GM19099 (cell line): ENCODE results near the gene SH3GL1.
A peak's percentile ranks its signal among the peaks of the same experiment; 100 is the strongest.

Experiments used
- POLR2A ChIP-seq: IDR thresholded peaks from 3 replicates; pipeline ENCODE4 v1.6.1; 2011; ENCODE audit warnings: low read depth; ENCODE audit not compliant: insufficient read length; ENCODE audit errors: extremely low read depth

The SH3GL1 gene

DNA sequence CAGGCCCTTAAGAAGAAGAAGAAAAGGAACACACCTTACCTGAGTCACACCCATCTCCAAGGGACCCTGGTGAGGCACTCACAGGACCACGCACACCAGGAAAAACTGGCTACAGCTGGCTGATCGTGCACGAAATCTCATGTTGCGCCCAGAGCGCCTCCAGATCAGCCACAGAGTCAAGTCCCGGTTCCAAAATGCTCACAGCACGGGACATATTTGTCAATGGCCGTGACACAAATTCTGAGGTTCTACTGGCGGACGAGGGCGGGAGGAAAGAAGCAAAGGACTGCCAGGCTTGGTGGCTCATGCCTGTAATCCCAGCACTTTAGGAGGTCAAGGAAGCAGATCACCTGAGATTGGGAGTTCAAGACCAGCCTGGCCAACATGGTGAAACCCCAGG, 21.5 kb downstream of the SH3GL1 start:
- no peak for TF ChIP-seq POLR2A

DNA sequence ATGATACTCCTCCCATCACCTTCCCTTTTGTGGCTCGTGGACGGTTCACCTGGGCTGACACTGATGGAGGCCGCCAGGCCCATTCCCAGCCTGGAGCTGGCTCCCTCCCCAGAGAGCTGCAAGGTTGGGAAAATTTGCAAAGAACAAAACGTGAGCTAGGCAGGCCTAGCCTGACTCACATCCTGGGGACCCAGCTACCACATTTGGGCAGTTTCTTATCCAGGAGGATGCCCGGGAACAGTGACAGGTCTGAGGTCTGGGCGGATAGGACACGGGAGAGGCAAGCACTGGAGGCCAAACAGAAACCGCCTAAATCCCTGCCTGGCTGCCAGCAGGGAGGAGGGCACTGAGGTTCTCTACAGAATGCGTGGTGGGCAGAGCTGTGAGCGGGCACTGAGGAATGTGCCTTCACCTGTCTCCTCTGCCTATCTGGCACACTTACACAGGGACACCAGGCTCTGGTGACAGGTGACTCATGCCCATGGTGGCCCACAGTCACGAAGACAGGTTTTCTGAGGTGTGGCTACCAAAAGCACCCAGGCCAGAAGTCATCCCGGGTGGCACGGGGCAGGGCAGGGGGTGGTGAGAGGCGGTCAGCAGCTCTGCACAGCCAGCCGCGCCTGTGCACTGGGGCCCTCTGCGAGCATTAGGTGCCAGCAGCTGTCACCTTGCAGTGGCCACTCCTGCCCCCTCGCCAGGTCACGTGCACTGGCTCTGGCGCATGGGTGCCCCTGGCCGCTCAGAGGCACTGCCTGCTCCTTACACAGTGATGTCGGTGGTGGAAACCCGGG, 23.2 kb downstream of the SH3GL1 start:
- no peak for TF ChIP-seq POLR2A

DNA sequence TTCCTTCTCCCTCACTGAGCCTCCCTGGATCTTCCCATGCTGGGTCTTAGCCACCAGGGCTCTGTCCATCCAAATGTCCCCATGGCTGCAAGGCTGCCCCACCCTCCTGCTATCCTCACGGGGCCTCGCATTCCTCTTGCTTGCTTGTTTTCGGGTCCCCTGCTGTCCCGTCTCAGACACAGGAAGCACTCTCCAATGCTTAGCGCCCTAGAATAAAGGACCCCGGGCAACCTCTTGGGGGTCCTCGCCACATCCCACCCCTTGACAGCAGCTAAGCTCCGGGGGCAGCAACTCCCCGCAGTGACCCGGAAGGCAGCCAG, 23.7 kb downstream of the SH3GL1 start:
- TF ChIP-seq POLR2A, result no peak

DNA sequence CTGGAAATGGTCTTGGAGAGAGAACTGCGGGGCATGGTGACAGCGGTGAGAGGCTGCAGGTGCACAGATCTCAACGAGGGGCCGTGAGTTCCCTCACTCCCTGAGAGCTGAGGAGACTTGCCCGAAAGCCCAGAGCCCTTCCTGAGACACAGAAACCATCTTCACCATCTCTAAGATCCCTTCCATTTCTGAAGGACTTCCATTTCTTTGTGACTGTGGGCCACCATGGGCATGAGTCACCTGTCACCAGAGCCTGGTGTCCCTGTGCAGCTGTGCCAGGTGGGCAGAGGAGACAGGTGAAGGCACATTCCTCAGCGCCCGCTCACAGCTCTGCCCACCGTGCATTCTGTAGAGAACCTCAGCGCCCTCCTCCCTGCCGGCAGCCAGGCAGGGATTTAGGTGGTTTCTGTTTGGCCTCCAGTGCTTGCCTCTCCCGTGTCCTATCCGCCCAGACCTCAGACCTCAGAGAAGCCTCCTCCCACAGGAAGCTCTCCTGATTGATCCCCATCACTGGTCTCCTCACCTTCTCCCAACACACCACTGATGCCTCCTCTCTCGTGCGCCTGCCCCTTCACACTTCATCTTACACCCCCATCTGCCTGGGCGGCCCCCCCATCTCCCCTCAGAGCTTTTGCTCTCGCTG, 24.2 kb downstream of the SH3GL1 start:
- TF ChIP-seq POLR2A, result peak; percentile 31

DNA sequence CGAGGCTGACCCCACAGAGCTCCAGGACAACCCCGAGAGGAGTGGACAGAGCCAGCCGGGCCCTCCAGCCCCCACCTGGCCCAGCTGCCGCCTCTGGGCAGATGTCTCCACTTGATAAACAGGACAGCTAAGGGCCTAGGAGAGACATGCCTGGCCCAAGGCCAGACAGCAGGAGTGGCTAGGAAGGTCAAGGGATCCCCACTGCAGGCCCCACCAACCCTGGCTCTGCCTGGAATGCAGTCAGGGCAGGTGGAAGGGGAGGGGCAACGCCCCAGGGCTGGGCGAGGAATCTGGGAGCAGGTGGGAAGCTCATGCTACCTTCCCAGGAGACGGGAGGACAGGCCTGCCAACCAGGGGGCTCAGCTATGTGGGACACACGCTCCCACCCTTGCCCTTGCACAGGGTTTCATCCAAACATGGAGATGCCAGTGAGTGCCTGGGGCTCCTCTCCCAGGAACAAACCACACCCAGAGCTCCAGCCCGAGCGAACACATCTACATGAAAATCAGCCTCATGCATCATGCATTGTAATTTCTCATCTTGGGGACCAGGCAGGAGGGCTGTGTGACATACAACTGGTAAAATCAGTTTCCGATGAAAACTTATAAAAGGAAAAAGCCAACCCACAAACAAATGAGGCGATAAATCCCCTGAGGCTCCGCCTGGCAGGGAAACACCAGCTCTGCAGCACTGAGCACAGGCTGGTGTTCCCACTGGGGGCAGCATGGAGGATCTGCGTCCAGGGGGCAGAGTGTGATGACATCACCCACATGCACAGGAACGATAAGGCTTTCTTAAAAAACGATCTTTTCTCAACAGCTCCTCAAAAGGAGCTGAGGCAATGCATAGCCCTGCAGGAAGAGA, 25.0 kb downstream of the SH3GL1 start:
- TF ChIP-seq POLR2A, result peak; percentile 44

- no peak for TF ChIP-seq POLR2A
Measured at GRCh38 chr19:4374498-4375163, 25.7 kb downstream of the SH3GL1 start.

- no peak for TF ChIP-seq POLR2A
Measured at GRCh38 chr19:4373601-4374497, 26.5 kb downstream of the SH3GL1 start.

DNA sequence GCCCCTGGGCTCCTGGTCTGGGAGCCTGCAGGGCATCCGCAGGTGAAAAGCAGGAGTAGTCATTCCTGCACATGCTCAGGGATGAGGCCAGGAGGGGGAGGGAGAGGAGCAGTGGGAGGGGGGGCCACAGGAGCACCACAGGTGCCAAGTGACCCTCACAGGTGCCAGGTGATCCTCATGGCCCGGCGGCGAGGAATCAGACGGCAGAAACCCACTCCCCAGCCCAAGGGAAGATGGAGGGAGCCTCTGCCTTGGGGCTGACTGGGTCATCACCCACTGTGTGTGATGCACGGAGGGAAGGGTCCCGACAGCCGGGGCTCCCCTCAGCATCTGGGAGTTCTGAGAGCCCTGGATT, 27.4 kb downstream of the SH3GL1 start:
- TF ChIP-seq POLR2A, result no peak

GRCh38 chr19:4372165-4373012, 28.0 kb downstream of the SH3GL1 start:
- TF ChIP-seq POLR2A, result no peak

DNA sequence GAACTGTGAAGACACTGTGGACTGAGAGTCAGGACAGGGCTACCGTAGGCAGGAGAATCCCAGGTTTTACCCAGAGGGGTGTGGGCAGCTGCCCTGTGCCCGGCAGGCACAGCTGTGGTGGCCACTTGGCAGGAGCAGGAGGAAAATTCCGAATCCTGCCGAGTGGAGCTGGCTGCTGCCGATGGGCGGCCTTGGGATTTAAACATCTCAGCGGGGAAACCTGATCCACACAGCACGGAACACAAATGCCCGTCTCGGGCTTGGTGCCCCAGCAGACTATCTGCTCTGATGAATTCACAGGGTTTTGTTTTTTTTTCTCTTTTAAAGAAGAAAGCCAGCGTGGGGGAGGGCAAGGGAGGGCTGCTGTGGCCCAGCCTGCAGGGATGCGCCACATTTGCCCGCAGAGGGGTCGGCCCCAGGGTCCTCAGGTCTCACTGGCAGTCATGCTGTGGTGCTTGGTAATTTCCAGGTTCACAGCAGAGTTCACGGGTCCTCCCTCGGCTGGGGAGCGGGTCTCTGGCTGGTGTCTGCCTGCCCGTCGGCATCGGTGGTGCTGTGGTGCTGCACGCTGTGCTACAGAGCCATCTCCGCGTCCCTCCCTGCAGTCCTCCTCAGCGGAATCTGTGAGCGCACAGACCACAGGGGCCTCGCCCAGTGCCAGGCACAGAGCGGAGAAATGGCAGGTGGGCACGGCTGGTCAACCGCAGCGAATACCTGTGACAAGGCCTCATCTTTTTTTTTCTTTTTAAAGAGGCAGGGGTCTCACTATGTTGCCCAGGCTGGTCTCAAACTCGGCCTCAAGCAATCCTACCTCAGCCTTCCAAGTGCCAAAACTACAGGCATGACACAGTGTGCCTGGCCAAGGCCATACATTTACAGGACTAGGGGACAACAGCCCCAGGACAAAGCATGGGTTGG, 28.8 kb downstream of the SH3GL1 start:
- TF ChIP-seq POLR2A, result no peak

DNA sequence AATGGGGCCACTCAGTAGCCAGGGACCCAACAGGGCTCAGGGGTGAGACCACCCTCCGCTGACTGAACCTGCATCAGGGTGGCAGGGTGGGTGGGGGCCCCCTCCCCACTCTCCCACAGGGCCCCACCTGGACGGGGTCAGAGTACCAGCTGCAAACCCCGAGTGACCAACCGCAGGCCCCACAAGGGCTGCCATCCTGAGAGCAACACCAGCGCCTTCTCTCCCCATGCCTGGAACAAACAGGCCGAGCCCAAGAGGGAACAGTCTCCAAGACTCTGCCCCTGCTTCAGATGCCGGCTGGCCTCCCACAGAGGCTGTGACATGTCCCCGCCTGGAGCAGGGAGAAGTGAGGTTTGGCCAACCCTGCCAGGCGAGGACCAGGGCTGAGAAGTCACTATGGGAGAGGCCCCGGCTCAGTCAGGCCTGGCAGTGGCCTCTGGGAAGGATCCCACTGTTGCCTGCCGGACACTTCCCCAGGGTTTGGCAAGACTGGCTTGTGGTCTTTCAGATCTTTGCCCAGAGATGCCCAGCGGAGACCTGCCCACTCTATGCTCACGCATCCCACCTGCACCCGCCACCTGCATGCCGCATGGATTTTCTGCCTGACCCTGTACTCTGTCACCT, 29.8 kb downstream of the SH3GL1 start:
- TF ChIP-seq POLR2A, result no peak

DNA sequence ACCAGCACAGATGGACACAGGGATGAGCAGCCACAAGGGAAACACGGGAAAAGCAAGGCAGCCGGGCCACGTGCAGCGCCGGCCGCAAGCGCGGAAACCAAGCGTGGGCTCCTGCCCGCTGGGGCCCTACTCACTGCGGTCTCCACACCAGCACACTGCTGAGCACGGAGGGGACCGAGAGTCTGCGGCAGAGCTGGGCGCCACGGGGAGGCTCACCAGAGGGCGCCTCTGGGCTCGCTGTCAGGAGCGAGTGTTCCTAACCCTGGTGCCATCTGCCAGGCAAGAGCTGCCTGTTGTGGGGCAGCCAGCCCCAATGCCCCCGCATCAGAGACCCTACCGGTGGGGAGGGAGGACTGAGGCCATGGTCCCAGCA, 30.5 kb downstream of the SH3GL1 start:
- no peak for TF ChIP-seq POLR2A

DNA sequence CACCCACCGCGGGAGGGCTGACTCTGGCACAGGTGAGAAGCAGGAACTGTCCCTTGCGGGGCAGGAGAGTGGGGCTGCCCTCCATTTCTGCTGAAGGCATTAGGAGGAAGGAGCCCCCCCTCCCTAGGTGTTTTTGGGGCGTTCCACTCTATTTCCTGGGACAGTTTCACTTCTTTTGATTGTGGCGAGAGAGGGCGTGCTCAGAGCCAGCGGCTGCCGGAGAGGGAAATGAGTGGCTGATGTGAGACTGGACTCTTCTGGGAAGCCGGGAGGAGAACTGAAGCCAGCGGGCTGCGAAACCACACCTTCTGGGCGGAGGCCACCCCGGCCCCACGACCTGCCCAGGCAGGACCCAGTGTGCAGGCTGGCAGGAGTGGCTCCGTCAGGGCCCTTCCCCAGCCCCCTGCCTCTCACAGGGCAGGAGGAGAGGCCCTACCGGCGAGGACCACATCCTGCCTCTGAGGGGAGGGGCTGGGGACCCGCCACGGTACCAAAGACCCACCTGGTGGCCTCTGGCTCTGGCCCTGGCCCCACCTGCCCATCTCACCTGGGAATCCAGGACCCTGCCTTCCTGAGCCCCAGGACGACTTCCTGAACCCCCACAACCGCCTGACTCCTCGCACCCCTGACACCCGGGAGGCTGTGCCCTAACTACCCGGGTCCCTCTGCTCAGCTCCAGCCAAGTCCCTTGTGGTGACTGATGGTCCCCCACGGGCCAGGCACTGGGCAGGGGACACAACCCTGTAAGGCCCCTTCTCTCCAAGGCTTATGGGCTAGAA, 31.0 kb downstream of the SH3GL1 start:
- TF ChIP-seq POLR2A, result peak; percentile 45
